D721Med (cell line): ENCODE results near the gene PRSS3.

ENCODE experiments used
- DNase-seq: peaks from one replicate; pipeline ENCODE4 v3.0.0; 2011; ENCODE audit warnings: low spot score; ENCODE audit not compliant: insufficient read length
- FAIRE-seq: peaks from 2 replicates; lab custom pipeline; 2011; peaks lifted over from hg19 to GRCh38; lab: Jason Lieb, UNC
- TF ChIP-seq, protein P1 (sequence below): IDR thresholded peaks from 2 replicates; pipeline ENCODE4 v1.5.1; 2012; ENCODE audit warnings: mild to moderate bottlenecking, control low read depth; ENCODE audit not compliant: insufficient read depth; ENCODE audit errors: missing control alignments

Gene PRSS3

GRCh38 chr9:33809506-33809905 lies 14.1 kb downstream of the PRSS3 start:
- no peak for DNase-seq
- no peak for FAIRE-seq
- TF ChIP-seq, protein P1, sequence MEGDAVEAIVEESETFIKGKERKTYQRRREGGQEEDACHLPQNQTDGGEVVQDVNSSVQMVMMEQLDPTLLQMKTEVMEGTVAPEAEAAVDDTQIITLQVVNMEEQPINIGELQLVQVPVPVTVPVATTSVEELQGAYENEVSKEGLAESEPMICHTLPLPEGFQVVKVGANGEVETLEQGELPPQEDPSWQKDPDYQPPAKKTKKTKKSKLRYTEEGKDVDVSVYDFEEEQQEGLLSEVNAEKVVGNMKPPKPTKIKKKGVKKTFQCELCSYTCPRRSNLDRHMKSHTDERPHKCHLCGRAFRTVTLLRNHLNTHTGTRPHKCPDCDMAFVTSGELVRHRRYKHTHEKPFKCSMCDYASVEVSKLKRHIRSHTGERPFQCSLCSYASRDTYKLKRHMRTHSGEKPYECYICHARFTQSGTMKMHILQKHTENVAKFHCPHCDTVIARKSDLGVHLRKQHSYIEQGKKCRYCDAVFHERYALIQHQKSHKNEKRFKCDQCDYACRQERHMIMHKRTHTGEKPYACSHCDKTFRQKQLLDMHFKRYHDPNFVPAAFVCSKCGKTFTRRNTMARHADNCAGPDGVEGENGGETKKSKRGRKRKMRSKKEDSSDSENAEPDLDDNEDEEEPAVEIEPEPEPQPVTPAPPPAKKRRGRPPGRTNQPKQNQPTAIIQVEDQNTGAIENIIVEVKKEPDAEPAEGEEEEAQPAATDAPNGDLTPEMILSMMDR = no peak

GRCh38 chr9:33813712-33814641 lies 18.6 kb downstream of the PRSS3 start:
- DNase-seq (peak; percentile 38), FAIRE-seq (no peak)
- TF ChIP-seq, protein P1 = peak; percentile 55

GRCh38 chr9:33815781-33816180 lies 20.4 kb downstream of the PRSS3 start:
- TF ChIP-seq, protein P1 = no peak
- no peak for FAIRE-seq
- DNase-seq = no peak

DNA sequence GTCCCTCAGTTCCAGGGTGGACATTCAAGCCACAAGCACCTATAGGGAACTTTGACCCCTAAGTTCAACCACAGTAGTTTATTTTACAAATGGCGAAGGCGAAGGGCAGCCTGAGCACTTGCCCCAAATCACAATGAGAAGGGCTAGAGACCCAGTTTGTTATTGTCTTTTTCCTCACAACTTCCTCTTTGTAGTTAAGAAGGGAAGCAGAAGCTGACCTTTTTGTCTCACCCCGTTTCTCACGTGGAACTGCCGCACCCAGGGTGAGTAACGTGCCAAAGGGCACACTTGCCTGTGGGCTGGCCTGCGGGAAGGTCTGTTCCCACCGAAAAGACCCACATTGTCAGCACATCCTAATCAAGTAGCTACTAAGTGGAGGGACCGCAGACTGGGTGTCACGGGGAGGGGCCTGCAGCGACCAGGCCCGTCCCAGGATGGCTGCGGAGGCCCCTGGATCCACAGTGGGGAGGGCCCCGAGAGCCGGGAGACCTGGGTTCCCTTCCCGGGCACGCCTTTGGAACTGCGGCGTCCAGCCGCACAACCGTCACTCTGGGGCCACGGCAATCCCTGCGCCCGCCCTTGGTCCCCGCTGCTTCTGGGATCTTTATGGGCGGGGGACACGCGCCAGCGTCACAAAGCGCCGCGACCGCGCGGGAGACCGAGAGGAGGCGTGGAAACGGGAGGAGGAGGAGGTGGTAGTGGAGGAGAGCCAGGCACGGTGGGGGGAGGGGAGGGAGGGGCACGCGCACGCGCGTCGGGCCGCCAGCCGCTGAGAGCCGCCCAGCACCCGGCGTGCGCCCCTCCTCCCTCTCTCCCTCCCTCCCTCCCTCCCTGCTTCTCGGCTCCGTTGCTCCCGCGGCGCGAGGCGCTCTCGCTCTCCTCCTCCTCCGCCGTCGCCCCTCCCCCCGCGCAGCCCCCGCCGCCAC lies 21.2 kb downstream of the PRSS3 start, which contains the start of gene UBE2R2:
TSS of gene UBE2R2 (plus strand) at position 834 of the 926 bp plus-strand sequence. CDS start 598 bp downstream, outside the sequence.
- TF ChIP-seq, protein P1 = no peak
- DNase-seq (peak; percentile 94), FAIRE-seq (no peak)

DNA sequence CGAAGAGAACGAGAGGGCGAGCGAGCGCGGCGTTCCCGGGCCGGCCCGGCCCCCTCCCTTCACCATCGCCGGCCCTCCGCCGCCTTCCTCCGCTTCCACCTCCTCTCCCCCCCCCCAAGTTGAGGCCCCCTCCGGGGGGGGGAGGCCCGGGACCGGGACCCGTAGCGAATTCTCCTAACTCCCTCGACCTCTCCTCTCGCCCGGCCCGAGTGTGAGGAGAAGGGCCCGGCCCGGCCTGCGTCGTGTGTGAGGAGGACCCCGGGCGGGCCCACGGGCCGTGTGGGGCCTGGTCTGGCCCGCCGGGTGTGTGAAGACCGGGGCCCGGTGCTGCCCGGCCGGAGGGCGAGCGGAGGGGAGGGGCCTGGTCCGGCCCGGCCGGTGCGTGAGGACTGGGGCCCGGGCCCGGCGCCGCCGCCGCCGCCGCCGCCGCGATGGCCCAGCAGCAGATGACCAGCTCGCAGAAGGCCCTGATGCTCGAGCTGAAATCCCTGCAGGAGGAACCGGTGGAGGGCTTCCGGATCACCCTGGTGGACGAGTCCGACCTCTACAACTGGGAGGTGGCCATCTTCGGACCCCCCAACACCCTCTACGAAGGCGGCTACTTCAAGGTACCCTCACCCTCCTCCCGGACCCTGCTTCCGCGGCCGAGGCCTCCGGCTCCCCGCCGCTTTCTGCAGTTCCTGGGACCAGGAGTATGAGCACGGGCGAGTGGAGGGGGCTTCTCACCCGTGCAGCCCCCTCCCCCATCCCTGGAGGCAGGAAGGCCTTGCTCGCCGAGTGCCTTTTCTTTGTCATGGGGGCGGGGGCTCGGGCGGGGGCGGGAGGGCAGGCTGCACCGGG lies 22.2 kb downstream of the PRSS3 start:
- FAIRE-seq (no peak), DNase-seq (no peak)
- TF ChIP-seq, protein P1 = no peak

GRCh38 chr9:33818167-33818846 lies 22.9 kb downstream of the PRSS3 start:
- TF ChIP-seq, protein P1 = no peak
- DNase-seq (no peak), FAIRE-seq (no peak)
